Ammon's horn (tissue), 1 donor: ENCODE results near the gene HBP1.
A peak's percentile ranks its signal among the peaks of the same experiment; 100 is the strongest.
"Not testable (repeated sequence)": the region's sequence is repeated elsewhere in the genome, so short reads cannot be mapped to it uniquely, and the experiment has no call there.

Experiments used
- DNase-seq: peaks from one replicate; pipeline ENCODE4 v3.0.0-alpha.2; 2016; ENCODE audit warnings: low spot score

The HBP1 gene

GRCh38 chr7:107181172-107181571 lies 12.4 kb downstream of the HBP1 start:
- DNase-seq, result no peak

- no peak for DNase-seq
These were observed 16.9 kb downstream of the HBP1 start for GRCh38 chr7:107185716-107186115.

DNA sequence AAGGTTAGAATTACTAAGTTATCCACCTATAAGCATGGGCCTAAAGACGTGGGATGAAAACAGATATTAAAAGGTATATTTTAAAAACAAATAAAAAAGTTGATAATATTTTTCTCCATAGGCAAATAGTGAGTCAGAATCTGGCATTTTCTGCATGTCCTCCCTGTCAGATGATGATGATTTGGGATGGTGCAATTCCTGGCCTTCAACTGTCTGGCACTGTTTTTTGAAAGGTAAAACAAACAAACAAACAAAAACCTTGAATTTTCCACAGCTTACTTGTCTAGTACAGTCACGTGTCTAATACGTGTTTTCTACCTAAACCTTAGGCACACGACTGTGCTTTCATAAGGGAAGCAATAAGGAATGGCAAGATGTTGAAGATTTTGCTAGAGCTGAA lies 17.4 kb downstream of the HBP1 start:
- DNase-seq, result no peak

GRCh38 chr7:107187774-107188173 lies 19.0 kb downstream of the HBP1 start:
- no peak for DNase-seq

- DNase-seq, result no peak
These were observed 21.3 kb downstream of the HBP1 start for GRCh38 chr7:107190090-107190489.

- DNase-seq, result no peak
These were observed 25.2 kb downstream of the HBP1 start for GRCh38 chr7:107194052-107194451.

DNA sequence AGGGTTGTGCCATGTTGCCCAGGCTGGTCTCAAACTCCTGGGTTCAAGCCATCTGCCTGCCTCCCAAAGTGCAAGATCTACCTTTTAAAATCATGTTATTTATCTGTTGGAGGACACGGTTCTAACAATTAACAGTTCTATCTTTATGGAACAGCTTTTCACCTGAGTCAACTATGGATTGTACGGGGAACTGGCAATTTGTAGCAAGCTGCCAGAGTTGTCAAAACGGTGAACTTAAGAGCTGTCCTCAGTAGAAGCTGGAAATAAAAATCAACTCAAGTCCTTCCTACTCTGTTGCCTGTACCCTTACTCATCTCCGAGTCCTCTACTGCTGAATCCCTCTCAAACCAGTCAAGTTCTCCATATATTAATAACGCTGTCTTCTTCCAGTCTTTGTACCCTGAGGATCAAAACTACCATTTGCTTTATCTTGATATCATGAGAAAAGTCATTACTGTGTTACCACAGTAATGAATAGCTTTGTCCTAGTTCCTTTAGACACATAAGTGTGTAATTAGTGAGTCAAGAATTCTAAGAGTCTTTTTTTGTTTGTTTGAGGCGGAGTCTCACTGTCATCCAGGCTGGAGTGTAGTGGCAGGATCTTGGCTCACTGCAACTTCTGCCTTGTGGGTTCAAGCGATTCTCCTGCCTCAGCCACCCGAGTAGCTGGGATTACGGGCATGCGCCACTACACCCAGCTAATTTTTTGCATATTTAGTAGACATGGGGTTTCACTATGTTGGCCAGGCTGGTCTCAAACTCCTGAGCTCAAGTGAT lies 28.2 kb downstream of the HBP1 start:
- DNase-seq, result no peak

- DNase-seq, result peak; percentile 63
These were observed 33.1 kb downstream of the HBP1 start for GRCh38 chr7:107201795-107202450.

DNA sequence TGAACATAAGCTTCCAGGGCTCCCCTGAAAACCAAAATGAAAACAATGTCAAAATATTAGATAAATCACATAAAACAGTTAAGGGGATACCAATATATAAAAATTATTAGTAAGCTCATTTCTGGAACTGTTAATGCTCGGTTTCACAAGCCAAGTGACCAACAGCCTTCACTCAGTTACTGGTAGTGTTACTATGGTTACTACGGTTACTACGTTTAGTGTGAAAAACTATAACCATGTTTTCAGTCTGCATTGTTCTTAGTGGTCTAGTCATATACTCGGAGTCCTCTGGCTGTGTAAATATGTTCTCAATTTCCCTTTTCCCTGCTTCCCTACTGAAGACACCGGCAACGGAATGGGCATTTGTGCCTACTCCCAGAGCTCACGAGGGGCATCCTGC lies 34.8 kb downstream of the HBP1 start:
- no peak for DNase-seq

GRCh38 chr7:107206136-107206535 lies 37.3 kb downstream of the HBP1 start:
- DNase-seq, result no peak

DNA sequence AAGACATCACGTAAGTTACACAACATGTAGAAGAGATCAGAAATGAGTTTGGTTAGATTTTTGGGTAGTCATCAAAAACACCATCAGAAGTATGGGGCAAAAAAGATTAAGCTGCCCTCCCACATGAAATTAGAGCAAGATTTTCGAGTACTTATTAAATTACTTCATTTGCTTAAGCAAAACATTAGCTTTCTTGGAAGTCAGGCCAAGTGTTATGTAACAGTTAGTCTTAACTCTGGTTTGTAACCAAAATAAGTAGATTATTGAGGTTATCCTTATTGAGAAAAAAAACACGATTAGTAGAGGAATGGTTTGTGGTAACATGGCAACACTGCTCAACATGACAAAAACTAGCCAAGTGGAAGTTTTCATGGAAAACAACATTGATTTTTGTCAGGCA lies 37.9 kb downstream of the HBP1 start:
- no peak for DNase-seq

DNA sequence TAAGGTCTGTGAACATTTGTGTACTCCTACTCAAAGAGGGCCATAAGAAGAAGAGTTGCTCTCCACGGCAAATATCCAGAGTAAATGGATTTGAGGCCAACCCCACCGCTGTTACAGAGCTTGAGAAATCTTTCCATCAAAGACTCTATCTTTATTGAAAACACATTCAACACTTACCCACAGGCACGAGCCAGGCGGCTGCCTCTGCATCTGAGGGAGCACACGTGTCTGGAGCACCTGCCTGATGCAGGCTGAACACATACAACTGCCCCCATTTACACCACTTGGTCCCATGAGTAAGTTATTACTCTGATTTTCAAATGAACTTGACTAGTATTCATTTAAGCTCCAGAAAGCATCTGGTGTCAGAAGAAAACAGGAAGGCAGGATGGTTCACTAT lies 38.7 kb downstream of the HBP1 start:
- no peak for DNase-seq

GRCh38 chr7:107208024-107208521 lies 39.3 kb downstream of the HBP1 start:
- peak; percentile 23 for DNase-seq

GRCh38 chr7:107208563-107208962 lies 39.8 kb downstream of the HBP1 start:
- no peak for DNase-seq

- no peak for DNase-seq
These were observed 40.8 kb downstream of the HBP1 start for GRCh38 chr7:107209565-107209964.

GRCh38 chr7:107210400-107210799 lies 41.6 kb downstream of the HBP1 start:
- no peak for DNase-seq

GRCh38 chr7:107212725-107213124 lies 43.9 kb downstream of the HBP1 start:
- no peak for DNase-seq

DNA sequence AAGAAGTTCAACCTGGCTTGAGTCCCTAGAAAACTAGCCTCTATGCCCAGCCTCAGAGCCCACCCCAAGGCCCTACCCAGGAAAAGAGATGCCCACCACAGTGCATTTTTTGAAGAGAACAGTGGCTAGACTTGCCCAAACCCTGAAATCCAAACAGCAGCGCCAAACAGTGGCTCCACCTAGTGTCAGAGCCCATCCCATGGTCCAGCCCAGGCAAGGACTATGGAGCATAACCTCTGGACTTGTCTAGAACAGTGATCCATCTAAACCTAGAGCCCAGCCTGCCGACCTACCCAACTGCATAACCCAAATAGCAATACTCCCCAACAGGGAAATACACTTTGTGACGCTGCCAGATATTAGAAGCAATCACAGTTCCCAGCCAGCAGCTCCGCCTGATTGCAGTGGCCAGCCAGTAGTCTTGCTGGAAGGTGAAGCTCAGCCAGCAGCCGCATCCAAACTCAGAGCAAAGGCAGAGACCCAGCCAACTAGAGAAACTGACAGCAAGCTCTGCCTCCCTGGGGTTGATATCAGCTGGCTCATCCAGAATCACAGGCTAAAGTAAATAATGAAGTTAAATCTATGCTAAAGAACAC lies 44.5 kb downstream of the HBP1 start:
- no peak for DNase-seq

- no peak for DNase-seq
These were observed 45.1 kb downstream of the HBP1 start for GRCh38 chr7:107213945-107214344.

GRCh38 chr7:107219563-107220244 lies 50.9 kb downstream of the HBP1 start:
- no peak for DNase-seq

GRCh38 chr7:107220356-107220755 lies 51.6 kb downstream of the HBP1 start:
- DNase-seq, result no peak

DNA sequence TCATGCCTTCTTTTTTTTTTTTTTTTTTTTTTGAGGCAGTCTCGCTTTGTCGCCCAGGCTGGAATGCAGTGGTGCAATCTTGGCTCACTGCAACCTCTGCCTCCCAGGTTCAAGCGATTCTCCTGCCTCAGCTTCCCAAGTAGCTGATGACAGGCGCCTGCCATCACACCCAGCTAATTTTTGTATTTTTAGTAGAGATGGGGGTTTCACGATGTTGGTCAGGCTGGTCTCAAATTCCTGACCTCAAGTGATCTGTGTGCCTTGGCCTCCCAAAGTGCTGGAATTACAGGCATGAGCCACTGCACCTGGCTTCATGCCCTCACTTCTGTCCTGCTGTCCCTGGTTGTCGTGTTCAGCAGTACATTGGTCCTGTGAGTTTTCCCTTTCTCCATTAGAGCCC lies 52.0 kb downstream of the HBP1 start:
- DNase-seq, result not testable (repeated sequence)
